Activated naive CD4-positive, alpha-beta T cell treated with anti-CD3 and anti-CD28 coated beads, Interleukin-2, amount 50 U/mL, for 24 hours (primary cell): ENCODE results near the gene ACTG1.
A peak's percentile ranks its signal among the peaks of the same experiment; 100 is the strongest.

Experiments
- H3K27ac Mint-ChIP-seq: one replicate; pipeline ENCODE4 v1.8.0; 2021; ENCODE audit warnings: mild to moderate bottlenecking, mixed read lengths
- H3K27me3 Mint-ChIP-seq: one replicate; pipeline ENCODE4 v1.8.0; 2021; ENCODE audit warnings: mixed read lengths
- H3K36me3 Mint-ChIP-seq: one replicate; pipeline ENCODE4 v1.8.0; 2021; ENCODE audit warnings: mixed read lengths
- H3K4me1 Mint-ChIP-seq: one replicate; pipeline ENCODE4 v1.8.0; 2021; ENCODE audit warnings: mixed read lengths
- H3K4me3 Mint-ChIP-seq: one replicate; pipeline ENCODE4 v1.8.0; 2021; ENCODE audit warnings: mild to moderate bottlenecking, mixed read lengths
- H3K9me3 Mint-ChIP-seq: one replicate; pipeline ENCODE4 v1.8.0; 2021; ENCODE audit warnings: mixed read lengths

The ACTG1 gene

GRCh38 chr17:81500047-81500446, 12.6 kb downstream of the ACTG1 start:
- no peaks in the 10 kb centered on the region for H3K27me3 Mint-ChIP-seq
- H3K36me3 Mint-ChIP-seq, result no peaks in the 10 kb centered on the region
- H3K27ac Mint-ChIP-seq, result no peak overlapping the region
- no peaks in the 10 kb centered on the region for H3K9me3 Mint-ChIP-seq
- no peak overlapping the region for H3K4me3 Mint-ChIP-seq
- no peaks in the 10 kb centered on the region for H3K4me1 Mint-ChIP-seq

DNA sequence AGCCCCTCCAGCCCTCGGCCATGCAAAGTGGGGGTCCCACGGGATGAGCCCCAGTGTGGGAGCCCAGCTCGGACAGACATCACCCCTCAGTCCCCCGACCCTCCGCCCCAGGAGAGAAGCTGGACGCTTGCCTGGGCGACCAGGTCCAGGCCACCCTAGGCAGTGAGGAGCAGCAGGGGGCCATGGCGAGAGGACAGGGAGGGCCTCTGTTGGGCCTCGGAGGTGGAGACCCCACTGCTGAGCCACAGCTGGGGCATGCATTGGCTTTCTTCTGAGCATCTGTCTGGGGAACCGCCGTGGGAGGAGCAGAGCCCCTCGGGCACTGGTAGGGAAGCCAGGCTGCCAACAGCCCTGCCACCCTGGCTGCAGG, 13.0 kb downstream of the ACTG1 start:
- peaks cover 1% of the 10 kb centered on the region for H3K27me3 Mint-ChIP-seq
- H3K4me1 Mint-ChIP-seq, result no peaks in the 10 kb centered on the region

DNA sequence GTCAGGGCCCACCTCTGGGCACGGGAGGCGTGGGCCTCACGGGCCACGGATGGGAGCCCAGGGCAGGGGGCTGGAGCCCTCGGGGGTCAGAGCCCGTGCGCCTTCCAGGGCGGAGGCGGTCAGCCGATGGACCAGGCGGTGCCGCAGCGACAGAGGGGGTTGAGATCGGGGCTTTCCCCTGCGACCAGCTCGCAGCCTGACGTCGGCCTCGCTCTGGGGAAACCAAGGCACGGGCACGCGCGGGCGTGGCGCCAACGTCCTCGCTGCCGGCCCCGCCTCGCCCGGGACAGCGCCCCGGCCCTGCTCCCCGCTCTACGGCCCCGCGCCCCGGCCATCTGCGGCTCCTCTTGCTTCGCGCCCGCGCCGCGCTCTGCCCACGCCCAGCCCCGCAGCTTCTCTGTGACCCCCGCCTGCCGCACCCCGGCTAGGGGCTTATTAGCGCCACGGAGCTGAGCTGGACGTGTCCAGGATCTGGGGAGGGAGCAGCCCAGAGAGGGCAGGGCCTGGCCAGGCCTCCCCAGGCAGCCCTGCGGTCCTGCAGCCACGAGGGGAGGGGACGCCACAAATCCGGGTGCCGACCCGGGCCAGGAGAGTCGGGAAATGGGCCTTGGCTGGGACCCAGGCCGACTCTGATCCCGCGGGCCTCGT, 13.5 kb downstream of the ACTG1 start:
- Mint-ChIP-seq H3K27ac (no peak overlapping the region), H3K4me3 (no peak overlapping the region), H3K9me3 (no peaks in the 10 kb centered on the region), H3K27me3 (peaks cover 1% of the 10 kb centered on the region), H3K36me3 (no peaks in the 10 kb centered on the region), H3K4me1 (no peaks in the 10 kb centered on the region)

More for the DNA sequence above, 13.0 kb downstream of the ACTG1 start:
- Mint-ChIP-seq H3K36me3 (no peaks in the 10 kb centered on the region), H3K27ac (no peak overlapping the region), H3K9me3 (no peaks in the 10 kb centered on the region), H3K4me3 (no peak overlapping the region)

DNA sequence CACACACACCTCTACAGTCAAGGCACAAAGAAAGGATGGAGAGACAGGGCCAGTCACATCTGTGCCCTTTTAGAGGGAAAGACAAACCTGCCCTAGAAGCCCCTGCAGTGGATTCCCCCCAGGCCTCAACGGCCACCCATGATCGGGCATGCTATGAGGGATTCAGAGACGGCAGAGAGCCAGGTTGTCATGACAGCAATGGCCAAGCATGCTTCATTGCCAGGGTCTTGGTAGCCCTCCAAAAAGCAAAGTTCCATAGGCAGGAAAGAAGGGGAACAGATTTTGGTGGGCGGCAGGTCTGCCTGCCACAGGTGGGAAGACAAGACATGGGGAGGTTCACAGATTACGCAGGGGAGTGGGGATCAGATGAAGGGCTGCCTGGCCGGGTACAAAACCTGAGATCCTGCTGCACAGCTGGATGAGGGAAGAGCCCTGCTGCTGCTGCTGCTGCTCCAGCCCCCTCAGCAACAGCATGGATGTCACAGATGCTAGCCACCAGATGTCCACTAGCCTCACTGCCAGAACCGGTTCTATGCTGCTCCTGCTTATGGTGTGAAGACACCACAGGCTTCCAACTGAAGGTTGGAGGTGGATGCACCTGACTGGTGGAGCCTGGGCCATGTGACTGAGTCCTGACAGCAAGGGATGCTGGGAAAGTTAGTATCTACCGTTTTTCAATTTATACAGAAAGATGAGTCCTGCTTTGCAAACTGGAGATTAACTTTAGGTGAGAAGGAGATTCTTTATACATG, 17.8 kb downstream of the ACTG1 start:
- no peaks in the 10 kb centered on the region for H3K9me3 Mint-ChIP-seq
- H3K4me3 Mint-ChIP-seq, result no peak overlapping the region
- no peaks in the 10 kb centered on the region for H3K36me3 Mint-ChIP-seq
- no peak overlapping the region for H3K27ac Mint-ChIP-seq
- H3K4me1 Mint-ChIP-seq, result no peaks in the 10 kb centered on the region
- peaks cover 1% of the 10 kb centered on the region for H3K27me3 Mint-ChIP-seq

DNA sequence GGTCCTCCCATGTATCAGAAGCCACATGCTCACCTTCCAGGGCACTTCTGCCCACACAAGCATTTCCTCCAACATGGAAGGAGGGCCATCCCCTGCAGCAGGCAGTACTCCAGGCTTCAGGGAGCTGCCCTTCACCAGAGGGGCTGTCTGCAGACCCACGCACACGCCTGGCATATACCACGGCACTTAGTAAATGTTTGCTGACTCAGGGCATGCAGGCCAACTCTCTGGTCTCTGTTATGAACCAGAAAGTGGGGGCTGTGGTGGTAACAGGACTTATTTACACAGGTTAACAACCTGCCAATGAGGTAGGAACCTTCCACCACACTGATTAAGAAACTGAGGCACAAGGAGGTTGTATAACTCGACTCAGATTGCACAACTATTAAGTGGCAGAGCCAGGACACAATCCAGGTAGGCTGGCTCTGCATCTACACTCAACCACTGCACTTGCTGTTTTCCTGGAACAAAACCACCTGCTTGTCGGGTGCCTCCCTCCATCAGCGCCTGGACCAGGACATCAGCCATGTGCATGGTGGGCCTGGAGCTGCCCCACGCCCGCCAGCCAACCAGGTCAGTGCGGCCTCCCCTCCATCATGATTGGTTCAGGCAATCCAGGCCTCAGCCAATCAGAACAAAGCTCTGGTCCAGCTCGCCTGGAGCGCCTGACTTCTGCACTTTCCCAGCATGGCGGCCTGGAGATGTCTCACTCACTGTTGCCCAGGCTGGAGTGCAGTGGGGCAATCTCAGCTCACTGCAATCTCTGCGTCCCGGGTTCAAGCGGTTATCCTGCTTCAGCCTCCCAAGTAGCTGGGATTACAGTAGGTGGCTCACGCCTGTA, 19.2 kb downstream of the ACTG1 start:
- Mint-ChIP-seq H3K4me1 (no peaks in the 10 kb centered on the region), H3K36me3 (no peaks in the 10 kb centered on the region), H3K9me3 (no peaks in the 10 kb centered on the region), H3K27me3 (peaks cover 1% of the 10 kb centered on the region), H3K4me3 (no peak overlapping the region), H3K27ac (no peak overlapping the region)

DNA sequence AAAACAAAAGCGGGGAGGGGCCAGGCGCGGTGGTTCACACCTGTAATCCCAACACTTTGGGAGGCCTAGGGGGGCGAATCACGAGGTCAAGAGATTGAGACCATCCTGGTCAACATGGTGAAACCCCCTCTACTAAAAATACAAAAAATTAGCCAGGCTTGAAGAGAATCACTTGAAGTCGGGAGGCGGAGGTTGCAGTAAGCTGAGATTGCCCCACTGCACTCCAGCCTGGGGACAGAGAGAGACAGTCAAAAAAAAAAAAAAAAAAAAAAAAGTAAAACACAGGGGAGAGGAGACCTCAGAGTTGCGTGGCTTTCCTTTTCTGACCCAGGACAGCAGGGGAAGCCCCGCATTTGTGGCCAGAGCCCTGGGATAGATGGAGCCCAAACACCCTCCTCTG, 19.9 kb downstream of the ACTG1 start:
- no peaks in the 10 kb centered on the region for H3K36me3 Mint-ChIP-seq
- H3K27me3 Mint-ChIP-seq, result peaks cover 1% of the 10 kb centered on the region
- no peaks in the 10 kb centered on the region for H3K9me3 Mint-ChIP-seq
- H3K27ac Mint-ChIP-seq, result no peak overlapping the region
- no peak overlapping the region for H3K4me3 Mint-ChIP-seq
- no peaks in the 10 kb centered on the region for H3K4me1 Mint-ChIP-seq

DNA sequence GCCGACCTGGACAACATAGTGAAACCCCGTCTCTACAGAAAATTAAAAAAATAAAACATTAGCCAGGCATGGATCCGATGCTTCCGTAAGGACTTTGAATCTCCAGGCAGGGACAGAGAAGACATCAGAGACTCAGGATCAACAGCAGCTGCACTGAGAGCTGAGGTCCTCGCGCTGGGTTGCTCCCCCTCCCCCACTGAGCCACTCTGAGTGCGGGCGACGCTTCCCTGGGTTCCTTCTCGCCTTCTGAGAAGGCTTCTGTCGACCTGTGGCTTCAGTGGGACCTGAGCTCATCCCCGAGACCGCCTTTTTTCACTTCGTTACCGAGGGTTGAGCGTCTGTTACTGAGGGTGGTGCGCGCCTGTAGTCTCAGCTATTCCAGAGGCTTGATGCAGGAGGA, 20.4 kb downstream of the ACTG1 start:
- H3K27me3 Mint-ChIP-seq, result peaks cover 1% of the 10 kb centered on the region
- H3K36me3 Mint-ChIP-seq, result no peaks in the 10 kb centered on the region
- no peak overlapping the region for H3K27ac Mint-ChIP-seq
- H3K4me1 Mint-ChIP-seq, result no peaks in the 10 kb centered on the region
- H3K4me3 Mint-ChIP-seq, result no peak overlapping the region
- no peaks in the 10 kb centered on the region for H3K9me3 Mint-ChIP-seq

DNA sequence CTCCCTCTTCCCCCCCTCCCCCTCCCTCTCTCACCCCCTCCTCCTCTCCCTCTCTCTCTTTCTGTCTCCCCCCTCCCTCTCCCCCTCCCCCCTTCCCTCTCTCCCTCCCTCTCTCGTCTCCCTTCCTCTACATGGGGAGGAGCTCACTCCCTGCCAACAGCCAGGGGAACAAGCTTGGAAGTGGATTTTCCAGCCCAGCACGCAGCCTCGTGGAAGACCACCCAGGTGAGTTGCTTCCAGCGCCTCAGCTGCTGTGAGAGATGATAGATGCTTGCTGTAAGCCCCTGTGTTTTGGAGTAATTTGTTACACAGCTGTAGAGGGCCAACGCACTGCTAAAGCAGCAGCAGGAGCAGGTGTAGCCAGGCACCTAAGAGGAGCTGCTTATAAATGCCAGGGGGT, 20.8 kb downstream of the ACTG1 start:
- no peaks in the 10 kb centered on the region for H3K4me1 Mint-ChIP-seq
- no peak overlapping the region for H3K4me3 Mint-ChIP-seq
- H3K27me3 Mint-ChIP-seq, result peaks cover 1% of the 10 kb centered on the region
- H3K27ac Mint-ChIP-seq, result no peak overlapping the region
- no peaks in the 10 kb centered on the region for H3K9me3 Mint-ChIP-seq
- H3K36me3 Mint-ChIP-seq, result no peaks in the 10 kb centered on the region

GRCh38 chr17:81491181-81491581, 21.4 kb downstream of the ACTG1 start:
- Mint-ChIP-seq H3K9me3 (no peaks in the 10 kb centered on the region), H3K27ac (no peak overlapping the region), H3K36me3 (no peaks in the 10 kb centered on the region), H3K4me1 (no peaks in the 10 kb centered on the region), H3K4me3 (no peak overlapping the region), H3K27me3 (peaks cover 1% of the 10 kb centered on the region)

DNA sequence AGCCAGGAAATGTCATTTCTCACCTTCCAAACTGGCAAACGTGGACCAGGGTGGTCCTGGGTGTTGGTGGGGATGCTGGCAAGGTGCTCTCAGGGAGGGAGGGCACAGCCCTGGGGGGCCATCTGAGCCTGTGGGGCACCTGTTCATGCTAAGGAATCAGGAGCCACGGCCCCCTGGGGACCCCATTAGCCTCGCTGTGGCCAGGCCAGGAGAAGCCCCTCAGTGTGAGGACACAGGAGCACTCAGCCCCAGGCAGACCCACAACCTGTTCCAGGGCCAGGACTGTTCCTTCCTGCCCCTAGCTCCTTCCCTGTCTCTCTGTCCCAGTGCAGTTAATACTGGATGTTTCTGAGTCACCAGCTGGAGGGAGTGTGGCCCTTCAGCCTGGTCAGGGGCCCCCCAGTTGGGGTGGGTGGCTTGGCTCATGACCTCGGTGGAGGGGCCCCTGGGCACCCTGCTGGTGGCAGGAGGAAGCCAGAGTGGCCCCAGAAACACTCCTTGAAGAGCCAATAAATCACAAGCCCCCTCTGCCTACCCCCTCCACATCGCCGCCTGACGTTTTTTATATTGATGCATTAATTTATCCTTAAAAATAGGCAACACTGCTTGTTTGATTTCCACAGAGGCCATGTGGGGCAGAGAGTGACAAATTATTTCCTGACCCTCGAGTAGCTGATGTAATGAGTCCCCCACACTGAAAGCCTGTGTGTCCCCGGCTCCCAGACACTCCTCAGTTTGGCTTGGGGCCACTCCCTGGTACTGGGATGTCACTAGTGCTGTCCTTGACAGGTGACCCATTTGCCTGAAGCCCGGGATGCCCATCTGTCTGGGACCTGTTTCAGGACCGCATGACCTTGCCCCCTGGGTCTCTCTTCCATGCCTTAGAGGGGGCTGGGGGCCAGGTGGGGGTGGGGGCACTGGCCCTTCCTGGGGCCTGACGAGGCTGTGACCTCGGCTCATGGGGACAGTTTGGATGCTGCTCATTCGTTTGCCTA, 22.3 kb downstream of the ACTG1 start:
- H3K4me3 Mint-ChIP-seq, result no peak overlapping the region

GRCh38 chr17:81489012-81489997, 23.3 kb downstream of the ACTG1 start:
- Mint-ChIP-seq H3K4me3 (peak overlapping the region; percentile 75), H3K27ac (peak overlapping the region; percentile 65), H3K4me1 (no peaks in the 10 kb centered on the region), H3K27me3 (no peaks in the 10 kb centered on the region), H3K9me3 (no peaks in the 10 kb centered on the region), H3K36me3 (no peaks in the 10 kb centered on the region)

More for the DNA sequence above, 22.3 kb downstream of the ACTG1 start:
- Mint-ChIP-seq H3K36me3 (no peaks in the 10 kb centered on the region), H3K27me3 (peaks cover 1% of the 10 kb centered on the region), H3K4me1 (no peaks in the 10 kb centered on the region), H3K9me3 (no peaks in the 10 kb centered on the region), H3K27ac (peak overlapping the region; percentile 17)

DNA sequence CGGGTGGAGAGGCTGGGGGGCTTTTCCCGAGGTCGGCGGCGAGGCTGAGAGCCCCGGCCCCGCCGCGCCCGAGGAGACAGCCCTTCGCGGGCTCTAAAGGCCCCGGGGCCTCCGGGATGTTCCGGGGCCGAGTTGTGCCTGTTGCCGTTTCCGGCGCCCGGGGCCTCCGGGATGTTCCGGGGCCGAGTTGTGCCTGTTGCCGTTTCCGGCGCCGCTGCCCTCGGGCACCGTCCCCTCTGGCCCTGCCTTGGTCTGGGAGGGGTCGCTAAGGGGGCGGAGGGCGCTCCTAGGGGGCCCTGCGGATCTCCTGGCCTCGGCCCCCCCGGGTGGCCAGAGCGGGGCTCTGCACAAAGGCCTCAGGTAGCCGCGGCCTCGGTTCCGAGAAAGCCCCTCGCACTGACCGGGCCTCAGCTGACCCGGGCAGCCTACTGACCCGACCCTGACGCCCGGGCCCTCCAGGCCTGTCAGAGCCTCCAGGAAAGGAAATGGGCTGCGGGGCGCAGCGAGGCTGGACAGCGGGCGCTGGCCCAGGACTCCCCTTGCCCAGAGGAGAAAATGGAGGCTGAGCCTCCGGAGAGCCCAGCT, 24.2 kb downstream of the ACTG1 start:
- Mint-ChIP-seq H3K4me3 (no peak overlapping the region), H3K9me3 (no peaks in the 10 kb centered on the region), H3K4me1 (no peaks in the 10 kb centered on the region), H3K27me3 (no peaks in the 10 kb centered on the region), H3K27ac (no peak overlapping the region), H3K36me3 (no peaks in the 10 kb centered on the region)

GRCh38 chr17:81487487-81488275, 24.9 kb downstream of the ACTG1 start:
- Mint-ChIP-seq H3K36me3 (no peaks in the 10 kb centered on the region), H3K9me3 (no peaks in the 10 kb centered on the region), H3K4me1 (no peaks in the 10 kb centered on the region), H3K27me3 (no peaks in the 10 kb centered on the region), H3K4me3 (peak overlapping the region; percentile 54), H3K27ac (peak overlapping the region; percentile 35)
